Endothelial cell of hepatic sinusoid (primary cell): Measurements from ENCODE around the gene BAX.
"Not testable (repeated sequence)": the region's sequence is repeated elsewhere in the genome, so short reads cannot be mapped to it uniquely, and the experiment has no call there.

Experiments
- in situ Hi-C: cut with HindIII; loops from 2 replicates; pipeline ENCODE4 v1.10.0; 2017; ENCODE audit warnings: low sequenced_read_pairs

The BAX gene

GRCh38 chr19:48954595-48955307 lies at the start of gene BAX:
BAX (plus strand) TSS chr19:48954875; CDS start chr19:48954929, 54 bp downstream.
- in situ Hi-C loops = loop anchor here (25.0 kb wide), 1 partner anchor 317 kb away; the partner anchor contains the start of genes CA11 and DBP

- in situ Hi-C loops = no loop called here
Observed at GRCh38 chr19:48905664-48906063, 49.0 kb upstream of the BAX start.

GRCh38 chr19:48906324-48906723 lies 48.4 kb upstream of the BAX start:
- in situ Hi-C loops = no loop called here

GRCh38 chr19:48907671-48908070 lies 47.0 kb upstream of the BAX start:
- in situ Hi-C loops = no loop called here

- in situ Hi-C loops = loop anchor here (5.0 kb wide), 1 partner anchor 68 kb away; no protein-coding TSS in a partner anchor
Observed at GRCh38 chr19:48909424-48910077, 45.1 kb upstream of the BAX start.

GRCh38 chr19:48910803-48911202 lies 43.9 kb upstream of the BAX start:
- in situ Hi-C loops = loop anchor here (5.0 kb wide), 1 partner anchor 66 kb away; no protein-coding TSS in a partner anchor

- in situ Hi-C loops = loop anchor here (5.0 kb wide), 1 partner anchor 64 kb away; no protein-coding TSS in a partner anchor
Observed at GRCh38 chr19:48913114-48913889, 41.4 kb upstream of the BAX start.

GRCh38 chr19:48914181-48914580 lies 40.5 kb upstream of the BAX start:
- in situ Hi-C loops = loop anchor here (5.0 kb wide), 1 partner anchor 63 kb away; no protein-coding TSS in a partner anchor

- in situ Hi-C loops = no loop called here
Observed at GRCh38 chr19:48915757-48916156, 38.9 kb upstream of the BAX start.

GRCh38 chr19:48918071-48918470 lies 36.6 kb upstream of the BAX start:
- in situ Hi-C loops = no loop called here

- in situ Hi-C loops = no loop called here
Observed at GRCh38 chr19:48918801-48919247, 35.9 kb upstream of the BAX start.

- in situ Hi-C loops = not testable (repeated sequence)
Observed at GRCh38 chr19:48919271-48919670, 35.4 kb upstream of the BAX start.

GRCh38 chr19:48920949-48921348 lies 33.7 kb upstream of the BAX start:
- in situ Hi-C loops = no loop called here

- in situ Hi-C loops = no loop called here
Observed at GRCh38 chr19:48921721-48922500, 32.8 kb upstream of the BAX start.

- in situ Hi-C loops = no loop called here
Observed at GRCh38 chr19:48922548-48923490, 31.9 kb upstream of the BAX start.

GRCh38 chr19:48925240-48925843 lies 29.3 kb upstream of the BAX start:
- in situ Hi-C loops = no loop called here

GRCh38 chr19:48925890-48926289 lies 28.8 kb upstream of the BAX start:
- in situ Hi-C loops = not testable (repeated sequence)

- in situ Hi-C loops = no loop called here
Observed at GRCh38 chr19:48926909-48927308, 27.8 kb upstream of the BAX start.

- in situ Hi-C loops = not testable (repeated sequence)
Observed at GRCh38 chr19:48927692-48928091, 27.0 kb upstream of the BAX start.
